Esophagus muscularis mucosa (tissue), 4 donors: Measurements from ENCODE around the gene NID1. TPM values are rescaled to one million over a fixed set of nuclear protein-coding genes. Genes with fewer than 3 reads are reported as not detected.

Experiments used
- DNase-seq: peaks from one replicate; pipeline ENCODE4 v3.0.0-alpha.2; 2017; ENCODE audit errors: extremely low spot score
- H3K27ac ChIP-seq, 4 donors: fragments of 200-600 bp; sonication (generic); replicated peaks in 1 of 4; 1 replicate in 3 of 4; 2 replicates in 1 of 4; pipeline ENCODE4 v1.5.1; 2016 to 2019; ENCODE audit warnings: mild to moderate bottlenecking in 1 of 4
- H3K27me3 ChIP-seq, 4 donors: fragments of 200-600 bp; sonication (generic); one replicate each; pipeline versions ENCODE4 v1.5.1 to v1.6.0; 2016 to 2019
- H3K36me3 ChIP-seq, 4 donors: fragments of 200-600 bp; sonication (generic); one replicate each; pipeline ENCODE4 v1.5.1; 2016 to 2019
- H3K4me1 ChIP-seq, 4 donors: fragments of 200-600 bp; sonication (generic); one replicate each; pipeline ENCODE4 v1.5.1; 2016 to 2019
- H3K4me3 ChIP-seq, 4 donors: fragments of 200-600 bp; sonication (generic); 1 replicate in 2 of 4; 2 replicates in 2 of 4; pipeline ENCODE4 v1.5.1; 2016 to 2019; ENCODE audit warnings: mild to moderate bottlenecking in 4 of 4, moderate library complexity in 1 of 4
- H3K9me3 ChIP-seq, 4 donors: fragments of 200-600 bp; sonication (generic); 1 replicate in 3 of 4; 2 replicates in 1 of 4; pipeline ENCODE4 v1.5.1; 2016 to 2019
- CTCF ChIP-seq, 3 experiments: fragments of 200-600 bp in 2 of 3; fragments of 450-650 bp in 1 of 3; sonication (generic) in 2 of 3; IDR thresholded peaks; one replicate each; pipeline ENCODE4 v1.5.1; 2017 to 2019; ENCODE audit warnings: antibody characterized with exemption in 3 of 3, mild to moderate bottlenecking in 2 of 3, moderate library complexity in 1 of 3
- EP300 ChIP-seq: sonication (generic); formaldehyde crosslinking; IDR thresholded peaks from one replicate; pipeline ENCODE4 v1.6.1; 2017; ENCODE audit warnings: antibody characterized with exemption
- POLR2A ChIP-seq: fragments of 450-650 bp; IDR thresholded peaks from one replicate; pipeline ENCODE4 v1.6.1; 2017; ENCODE audit warnings: antibody characterized with exemption, moderate library complexity, mild to moderate bottlenecking, low read depth
- POLR2AphosphoS5 ChIP-seq, 2 donors: sonication (generic); formaldehyde crosslinking; IDR thresholded peaks; one replicate each; pipeline ENCODE4 v1.6.1; 2017; ENCODE audit warnings: antibody characterized with exemption in 2 of 2
- WGBS: methylation state at CpG from one replicate; pipeline ENCODE4 v1.1.5; 2018; 5-methylcytosine and 5-hydroxymethylcytosine counted together
- intact Hi-C: fragments of 100-400 bp; cut with DNase I; formaldehyde crosslinking; loops from one replicate; pipeline ENCODE4 v1.15.1; 2023
- total RNA-seq, 4 donors: library from RNA; depleted of rRNA; stranded (reverse); fragments of >200 nt; gene quantifications; one replicate each; pipeline versions ENCODE4 v1.1.0 to v1.2.1, GENCODE V29; 2016

Gene NID1
- total RNA-seq, 4 donors from 2014 or later = 187 to 390 (median 287) TPM

DNA sequence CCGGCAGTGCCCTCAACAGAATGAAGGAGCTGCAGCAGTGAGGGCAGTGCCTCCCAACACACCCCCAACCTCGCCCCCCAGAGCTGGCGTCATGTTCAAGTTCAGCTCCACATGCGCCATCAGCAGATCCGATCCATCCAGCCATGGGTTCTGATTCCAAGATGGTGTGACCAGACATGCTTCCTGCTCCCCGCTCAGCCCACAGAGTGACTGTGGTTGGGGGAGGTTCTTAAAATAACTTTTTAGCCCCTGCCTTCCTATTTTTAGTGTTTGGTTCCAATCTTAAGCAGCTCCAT lies 47.4 kb upstream of the NID1 start:
- intact Hi-C loops = no loop called here
- TF ChIP-seq CTCF (IDR thresholded peaks at IDR 0.05) = no peak
- no peak for TF ChIP-seq EP300
- TF ChIP-seq POLR2A = no peak
- no peak for TF ChIP-seq POLR2AphosphoS5 (IDR thresholded peaks at IDR 0.05)
- WGBS = 90% methylated on average over 6 of the region's 6 CpGs
- Histone ChIP-seq H3K4me3 (no peak overlapping the region), H3K27me3 (peaks cover 0 to 4% (median 0%) of the 10 kb centered on the region in 4 donors), H3K9me3 (no peaks in the 10 kb centered on the region), H3K36me3 (no peaks in the 10 kb centered on the region), H3K4me1 (no peaks in the 10 kb centered on the region), H3K27ac (no peak overlapping the region)
- no peak for DNase-seq

DNA sequence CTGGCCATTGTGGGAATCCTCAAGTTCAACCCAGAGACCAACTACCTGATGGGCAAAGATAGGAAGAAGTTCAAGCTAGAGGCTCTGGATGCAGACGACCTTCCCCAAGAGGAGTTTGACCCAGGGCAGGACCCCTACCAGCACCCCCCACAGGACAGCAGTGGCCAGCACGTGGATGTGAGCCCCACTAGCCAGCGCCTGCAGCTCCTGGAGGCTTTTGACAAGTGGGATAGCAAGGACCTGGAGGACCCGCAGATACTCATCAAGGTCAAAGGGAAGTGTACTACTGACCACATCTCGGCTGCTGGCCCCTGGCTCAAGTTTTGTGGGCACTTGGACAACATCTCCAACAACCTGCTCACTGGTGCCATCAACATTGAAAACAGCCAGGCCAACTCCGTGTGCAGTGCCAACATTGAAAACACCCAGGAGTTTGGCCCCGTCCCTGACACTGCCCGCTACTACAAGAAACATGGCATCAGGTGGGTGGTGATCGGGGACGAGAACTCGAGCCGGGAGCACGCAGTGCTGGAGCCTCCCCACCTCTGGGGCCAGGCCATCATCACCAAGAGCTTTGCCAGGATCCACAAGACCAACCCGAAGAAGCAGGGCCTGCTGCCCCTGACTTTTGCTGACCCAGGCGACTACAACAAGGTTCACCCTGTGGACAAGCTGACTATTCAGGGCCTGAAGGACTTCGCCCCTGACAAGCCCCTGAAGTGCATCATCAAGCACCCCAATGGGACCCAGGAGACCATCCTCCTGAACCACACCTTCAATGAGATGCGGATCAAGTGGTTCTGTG lies 46.8 kb upstream of the NID1 start:
- intact Hi-C loops = no loop called here
- DNase-seq = no peak
- Histone ChIP-seq H3K27ac (no peak overlapping the region), H3K4me1 (no peaks in the 10 kb centered on the region), H3K4me3 (no peak overlapping the region), H3K9me3 (no peaks in the 10 kb centered on the region), H3K27me3 (peaks cover 0 to 4% (median 0%) of the 10 kb centered on the region in 4 donors), H3K36me3 (no peaks in the 10 kb centered on the region)
- TF ChIP-seq CTCF (IDR thresholded peaks at IDR 0.05) (no peak), POLR2AphosphoS5 (IDR thresholded peaks at IDR 0.05) (no peak), POLR2A (no peak), EP300 (no peak)
- 93% methylated on average over 9 of the region's 17 CpGs for WGBS

GRCh38 chr1:236110137-236110536 lies 45.2 kb upstream of the NID1 start:
- H3K27ac ChIP-seq = no peak overlapping the region
- no peak overlapping the region for H3K4me3 ChIP-seq
- 92% methylated on average over 5 of the region's 13 CpGs for WGBS
- no peaks in the 10 kb centered on the region for H3K9me3 ChIP-seq
- peaks cover 0 to 4% (median 0%) of the 10 kb centered on the region in 4 donors for H3K27me3 ChIP-seq
- H3K36me3 ChIP-seq = no peaks in the 10 kb centered on the region
- DNase-seq = no peak
- H3K4me1 ChIP-seq = no peaks in the 10 kb centered on the region
- TF ChIP-seq POLR2A (no peak), POLR2AphosphoS5 (IDR thresholded peaks at IDR 0.05) (no peak), EP300 (no peak), CTCF (IDR thresholded peaks at IDR 0.05) (no peak)
- intact Hi-C loops = no loop called here

GRCh38 chr1:236108027-236108648 lies 43.2 kb upstream of the NID1 start:
- Histone ChIP-seq H3K27me3 (peaks cover 0 to 6% (median 0%) of the 10 kb centered on the region in 4 donors), H3K36me3 (no peaks in the 10 kb centered on the region), H3K4me3 (no peak overlapping the region), H3K9me3 (no peaks in the 10 kb centered on the region), H3K4me1 (peaks cover 0 to 5% (median 0%) of the 10 kb centered on the region in 4 donors), H3K27ac (no peak overlapping the region)
- TF ChIP-seq POLR2AphosphoS5 (IDR thresholded peaks at IDR 0.05) = no peak
- no peak for DNase-seq
- WGBS = 90% methylated on average over 7 of the region's 7 CpGs
- intact Hi-C loops = loop anchor here (10.0 kb wide), 1 partner anchor 417 kb away; the partner anchor contains the start of gene LGALS8

- intact Hi-C loops = loop anchor here (2.0 to 10.0 kb wide), 2 partner anchors 381 to 417 kb away; partner anchors contain the start of gene LGALS8
- H3K27me3 ChIP-seq = peaks cover 0 to 13% (median 0%) of the 10 kb centered on the region in 4 donors
- WGBS = 68% methylated on average over 9 of the region's 9 CpGs
- peaks cover 0 to 5% (median 0%) of the 10 kb centered on the region in 4 donors for H3K4me1 ChIP-seq
- no peak overlapping the region for H3K27ac ChIP-seq
- no peak for DNase-seq
- TF ChIP-seq EP300 (no peak), CTCF (IDR thresholded peaks at IDR 0.05) (no peak), POLR2AphosphoS5 (IDR thresholded peaks at IDR 0.05) (no peak), POLR2A (no peak)
- H3K36me3 ChIP-seq = no peaks in the 10 kb centered on the region
- H3K4me3 ChIP-seq = no peak overlapping the region
- H3K9me3 ChIP-seq = no peaks in the 10 kb centered on the region
Measured at GRCh38 chr1:236107121-236107907, 42.4 kb upstream of the NID1 start.
